RWPE1 (cell line): ENCODE results near the gene FAM20C.

ENCODE experiments used
- CTCF ChIA-PET: fragments of 350-600 bp; sonication (Branson Sonifier 250); formaldehyde crosslinking; extraction: SDS; loops from one replicate; lab custom pipeline; 2021; lab: Yijun Ruan, JAX
- POLR2A ChIA-PET: fragments of 400-600 bp; formaldehyde crosslinking; extraction: SDS; loops from one replicate; lab custom pipeline; 2020; ENCODE audit warnings: antibody characterized with exemption; ENCODE audit not compliant: low non-redundant PET; lab: Yijun Ruan, JAX
- DNase-seq: peaks from one replicate; pipeline ENCODE4 v3.0.0; 2012; ENCODE audit warnings: low spot score
- H3K27ac ChIP-seq: fragments of 450-650 bp; 2 replicates; pipeline ENCODE4 v1.5.1; 2017
- CTCF ChIP-seq: fragments of 450-650 bp; conservative IDR thresholded peaks from 2 replicates; pipeline ENCODE4 v1.5.1; 2017; ENCODE audit warnings: low read depth, mild to moderate bottlenecking

The FAM20C gene

GRCh38 chr7:301291-302053, 109.1 kb downstream of the FAM20C start:
- ChIA-PET POLR2A (no interaction called here), CTCF (no interaction called here)
- no peak for DNase-seq
- H3K27ac ChIP-seq = no peak overlapping the region
- TF ChIP-seq CTCF = no peak

GRCh38 chr7:302054-302992, 110.0 kb downstream of the FAM20C start:
- CTCF ChIA-PET = no interaction called here
- POLR2A ChIA-PET = no interaction called here
- H3K27ac ChIP-seq = no peak overlapping the region
- DNase-seq = no peak
- no peak for TF ChIP-seq CTCF

GRCh38 chr7:303425-303824, 111.1 kb downstream of the FAM20C start:
- no peak overlapping the region for H3K27ac ChIP-seq
- no peak for DNase-seq
- ChIA-PET POLR2A (no interaction called here), CTCF (no interaction called here)
- no peak for TF ChIP-seq CTCF

GRCh38 chr7:303884-304573, 111.7 kb downstream of the FAM20C start:
- no peak for DNase-seq
- POLR2A ChIA-PET = no interaction called here
- no peak for TF ChIP-seq CTCF
- H3K27ac ChIP-seq = no peak overlapping the region
- CTCF ChIA-PET = no interaction called here

- DNase-seq = no peak
- TF ChIP-seq CTCF = no peak
- POLR2A ChIA-PET = no interaction called here
- CTCF ChIA-PET = interaction anchor here (0.6 kb wide), 1 partner anchor 41 kb away, joined by 3 read pairs; no protein-coding TSS in a partner anchor
- no peak overlapping the region for H3K27ac ChIP-seq
These were observed 112.4 kb downstream of the FAM20C start for GRCh38 chr7:304574-305409.
